ENCODE measurements around the gene YEATS4.

YEATS4 gene

DNA sequence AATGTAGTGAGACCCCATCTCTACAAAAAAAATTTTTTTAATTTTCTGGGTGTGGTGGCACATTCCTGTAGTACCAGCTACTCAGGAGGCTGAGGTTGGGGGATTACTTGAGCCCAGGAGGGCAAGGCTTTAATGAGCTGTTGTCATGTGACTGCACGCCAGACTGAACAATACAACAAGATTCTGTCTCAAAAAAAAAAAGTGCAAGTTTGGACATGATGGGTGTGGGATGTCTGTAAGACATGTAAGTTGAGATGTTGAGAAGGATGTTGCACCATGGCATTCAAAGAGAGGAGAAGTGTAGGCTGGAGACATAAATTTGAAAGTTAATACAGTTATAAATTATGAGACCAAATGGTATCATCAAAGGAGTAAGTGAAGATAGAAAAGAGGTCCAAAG is 23.5 kb downstream of the YEATS4 start:
- TF ChIP-seq TAF1 (IDR thresholded peaks at IDR 0.05; ENCODE audit: borderline replicate concordance, insufficient read depth, low read length) = no peak
- no peak for TF ChIP-seq POLR2AphosphoS5 (IDR thresholded peaks at IDR 0.05; ENCODE audit: low read depth, low read length)
- TF ChIP-seq, protein P1, sequence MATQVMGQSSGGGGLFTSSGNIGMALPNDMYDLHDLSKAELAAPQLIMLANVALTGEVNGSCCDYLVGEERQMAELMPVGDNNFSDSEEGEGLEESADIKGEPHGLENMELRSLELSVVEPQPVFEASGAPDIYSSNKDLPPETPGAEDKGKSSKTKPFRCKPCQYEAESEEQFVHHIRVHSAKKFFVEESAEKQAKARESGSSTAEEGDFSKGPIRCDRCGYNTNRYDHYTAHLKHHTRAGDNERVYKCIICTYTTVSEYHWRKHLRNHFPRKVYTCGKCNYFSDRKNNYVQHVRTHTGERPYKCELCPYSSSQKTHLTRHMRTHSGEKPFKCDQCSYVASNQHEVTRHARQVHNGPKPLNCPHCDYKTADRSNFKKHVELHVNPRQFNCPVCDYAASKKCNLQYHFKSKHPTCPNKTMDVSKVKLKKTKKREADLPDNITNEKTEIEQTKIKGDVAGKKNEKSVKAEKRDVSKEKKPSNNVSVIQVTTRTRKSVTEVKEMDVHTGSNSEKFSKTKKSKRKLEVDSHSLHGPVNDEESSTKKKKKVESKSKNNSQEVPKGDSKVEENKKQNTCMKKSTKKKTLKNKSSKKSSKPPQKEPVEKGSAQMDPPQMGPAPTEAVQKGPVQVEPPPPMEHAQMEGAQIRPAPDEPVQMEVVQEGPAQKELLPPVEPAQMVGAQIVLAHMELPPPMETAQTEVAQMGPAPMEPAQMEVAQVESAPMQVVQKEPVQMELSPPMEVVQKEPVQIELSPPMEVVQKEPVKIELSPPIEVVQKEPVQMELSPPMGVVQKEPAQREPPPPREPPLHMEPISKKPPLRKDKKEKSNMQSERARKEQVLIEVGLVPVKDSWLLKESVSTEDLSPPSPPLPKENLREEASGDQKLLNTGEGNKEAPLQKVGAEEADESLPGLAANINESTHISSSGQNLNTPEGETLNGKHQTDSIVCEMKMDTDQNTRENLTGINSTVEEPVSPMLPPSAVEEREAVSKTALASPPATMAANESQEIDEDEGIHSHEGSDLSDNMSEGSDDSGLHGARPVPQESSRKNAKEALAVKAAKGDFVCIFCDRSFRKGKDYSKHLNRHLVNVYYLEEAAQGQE (IDR thresholded peaks at IDR 0.05; ENCODE audit: insufficient read depth in 1 of 2, low read depth in 2 of 2, low read length in 2 of 2) = no peak
- TF ChIP-seq SIN3A (IDR thresholded peaks at IDR 0.05; ENCODE audit: borderline replicate concordance, insufficient read depth, low read length) = no peak
- TF ChIP-seq FOXP2 (optimal IDR thresholded peaks at IDR 0.05; ENCODE audit: borderline replicate concordance, extremely low read depth, extremely low read length, insufficient read depth) = no peak

DNA sequence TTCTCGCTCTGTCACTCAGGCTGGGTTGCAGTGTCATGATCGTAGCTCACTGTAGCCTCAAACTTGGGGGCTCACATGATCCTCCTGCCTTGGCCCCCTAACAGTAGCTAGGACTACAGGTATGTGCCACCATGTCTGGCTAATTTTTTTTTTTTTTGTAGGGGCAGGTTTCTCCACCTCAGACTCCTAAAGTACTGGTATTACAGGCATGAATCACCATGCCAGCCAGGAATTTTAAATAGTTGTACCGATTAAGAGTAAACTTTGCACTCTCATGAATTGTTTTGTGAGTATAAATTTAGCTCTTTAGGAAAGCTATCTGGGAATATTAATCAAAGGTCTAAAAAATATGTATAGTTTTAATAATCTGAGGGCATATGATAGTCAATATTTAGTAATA is 25.5 kb downstream of the YEATS4 start:
- TF ChIP-seq, protein P1 (IDR thresholded peaks at IDR 0.05; ENCODE audit: insufficient read depth in 1 of 2, low read depth in 2 of 2, low read length in 2 of 2) = no peak
- TF ChIP-seq SIN3A (IDR thresholded peaks at IDR 0.05; ENCODE audit: borderline replicate concordance, insufficient read depth, low read length) = no peak
- no peak for TF ChIP-seq POLR2AphosphoS5 (IDR thresholded peaks at IDR 0.05; ENCODE audit: low read depth, low read length)
- no peak for TF ChIP-seq FOXP2 (optimal IDR thresholded peaks at IDR 0.05; ENCODE audit: borderline replicate concordance, extremely low read depth, extremely low read length, insufficient read depth)
- TF ChIP-seq TAF1 (IDR thresholded peaks at IDR 0.05; ENCODE audit: borderline replicate concordance, insufficient read depth, low read length) = no peak

DNA sequence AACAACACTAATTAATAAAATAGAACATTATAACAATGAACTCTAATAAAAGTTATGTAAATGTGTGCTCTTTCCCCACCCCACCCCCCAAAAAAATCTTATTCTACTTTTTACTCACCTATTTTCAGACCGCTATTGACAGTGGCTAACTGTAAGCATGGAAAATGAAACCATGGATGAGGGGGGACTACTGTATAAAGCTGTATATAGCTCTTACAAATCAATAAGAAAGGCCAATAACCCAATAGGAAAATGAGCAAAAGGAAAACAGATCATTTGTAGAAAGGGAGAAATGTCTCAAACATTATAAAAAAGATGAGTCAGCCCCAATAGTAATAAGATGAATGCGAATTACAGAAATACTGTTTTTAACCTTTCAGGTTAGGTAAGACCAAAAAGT is 27.4 kb downstream of the YEATS4 start:
- TF ChIP-seq TAF1 (IDR thresholded peaks at IDR 0.05; ENCODE audit: borderline replicate concordance, insufficient read depth, low read length) (no peak), FOXP2 (optimal IDR thresholded peaks at IDR 0.05; ENCODE audit: borderline replicate concordance, extremely low read depth, extremely low read length, insufficient read depth) (no peak), POLR2AphosphoS5 (IDR thresholded peaks at IDR 0.05; ENCODE audit: low read depth, low read length) (no peak), SIN3A (IDR thresholded peaks at IDR 0.05; ENCODE audit: borderline replicate concordance, insufficient read depth, low read length) (no peak)
- TF ChIP-seq, protein P1 (IDR thresholded peaks at IDR 0.05; ENCODE audit: insufficient read depth in 1 of 2, low read depth in 2 of 2, low read length in 2 of 2) = no peak

DNA sequence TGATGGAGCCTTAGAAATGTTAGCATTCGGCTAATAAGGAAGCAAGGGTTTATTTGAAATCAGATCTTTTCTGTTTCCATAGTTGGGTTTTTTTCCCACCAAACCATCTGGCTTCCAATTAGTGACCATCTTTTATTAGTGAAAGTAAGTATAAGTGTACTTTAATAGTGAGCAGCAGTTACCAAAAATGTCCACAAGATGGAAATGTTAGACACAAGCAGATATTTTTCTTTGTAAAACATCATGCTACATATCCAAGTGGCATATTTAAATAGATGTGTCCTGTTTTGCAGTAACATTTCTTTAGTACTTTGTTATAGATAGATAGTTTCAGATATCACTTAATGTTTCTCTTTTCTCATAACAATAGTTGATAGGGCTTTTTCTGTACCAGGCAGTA is 28.8 kb downstream of the YEATS4 start:
- no peak for TF ChIP-seq FOXP2 (optimal IDR thresholded peaks at IDR 0.05; ENCODE audit: borderline replicate concordance, extremely low read depth, extremely low read length, insufficient read depth)
- TF ChIP-seq TAF1 (IDR thresholded peaks at IDR 0.05; ENCODE audit: borderline replicate concordance, insufficient read depth, low read length) = no peak
- no peak for TF ChIP-seq SIN3A (IDR thresholded peaks at IDR 0.05; ENCODE audit: borderline replicate concordance, insufficient read depth, low read length)
- TF ChIP-seq, protein P1 (IDR thresholded peaks at IDR 0.05; ENCODE audit: insufficient read depth in 1 of 2, low read depth in 2 of 2, low read length in 2 of 2) = no peak
- TF ChIP-seq POLR2AphosphoS5 (IDR thresholded peaks at IDR 0.05; ENCODE audit: low read depth, low read length) = no peak

DNA sequence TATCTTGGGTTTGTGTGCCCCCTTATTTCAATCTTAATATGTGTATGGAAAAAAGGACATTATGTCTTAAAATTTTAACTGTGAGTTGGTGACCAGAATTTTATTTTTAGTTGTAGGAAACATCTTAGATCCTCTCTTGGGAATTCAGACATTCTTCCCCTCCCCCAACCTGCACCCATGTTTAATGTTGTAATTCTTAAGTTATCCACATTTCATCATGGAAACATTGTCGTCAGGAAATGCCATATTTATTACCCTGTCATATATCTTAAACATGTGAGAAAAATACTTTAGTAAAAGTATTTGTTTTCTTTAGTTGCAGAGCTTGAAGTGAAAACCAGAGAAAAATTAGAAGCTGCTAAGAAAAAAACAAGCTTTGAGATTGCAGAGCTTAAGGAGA is 30.3 kb downstream of the YEATS4 start:
- TF ChIP-seq TAF1 (IDR thresholded peaks at IDR 0.05; ENCODE audit: borderline replicate concordance, insufficient read depth, low read length) (no peak), POLR2AphosphoS5 (IDR thresholded peaks at IDR 0.05; ENCODE audit: low read depth, low read length) (no peak), FOXP2 (optimal IDR thresholded peaks at IDR 0.05; ENCODE audit: borderline replicate concordance, extremely low read depth, extremely low read length, insufficient read depth) (no peak), SIN3A (IDR thresholded peaks at IDR 0.05; ENCODE audit: borderline replicate concordance, insufficient read depth, low read length) (no peak)
- TF ChIP-seq, protein P1 (IDR thresholded peaks at IDR 0.05; ENCODE audit: insufficient read depth in 1 of 2, low read depth in 2 of 2, low read length in 2 of 2) = no peak
